HepG2 (cell line): ENCODE data around the gene CTSA. TPM values are rescaled to one million over a fixed set of nuclear protein-coding genes. Genes with fewer than 3 reads are reported as not detected.

Experiments used
- CENPT ChIP-seq: sonication (generic); formaldehyde crosslinking; IDR thresholded peaks from 2 replicates; pipeline ENCODE4 v1.8.0; 2022; ENCODE audit warnings: low read depth, mild to moderate bottlenecking, moderate library complexity, missing genetic modification reagents
- CSRNP2 ChIP-seq: sonication (generic); formaldehyde crosslinking; conservative IDR thresholded peaks from 2 replicates; pipeline ENCODE4 v1.8.0; 2022; ENCODE audit warnings: low read depth, missing genetic modification reagents
- ELF1 ChIP-seq: sonication (generic); formaldehyde crosslinking; IDR thresholded peaks from 2 replicates; pipeline ENCODE4 v1.4.0; 2020; ENCODE audit warnings: missing genetic modification reagents
- ELK4 ChIP-seq: sonication (generic); formaldehyde crosslinking; IDR thresholded peaks from 2 replicates; pipeline ENCODE4 v1.9.0; 2021; ENCODE audit warnings: missing genetic modification reagents, borderline replicate concordance
- FOXC1 ChIP-seq: sonication (generic); formaldehyde crosslinking; IDR thresholded peaks from 2 replicates; pipeline ENCODE4 v1.8.0; 2022; ENCODE audit warnings: mild to moderate bottlenecking, missing genetic modification reagents, borderline replicate concordance
- HHEX ChIP-seq: IDR thresholded peaks from 2 replicates; pipeline ENCODE4 v1.6.1; 2016; ENCODE audit warnings: control low read depth
- HMG20B ChIP-seq: conservative IDR thresholded peaks from 2 replicates; pipeline ENCODE4 v1.6.1; 2016; ENCODE audit warnings: missing genetic modification reagents, missing compliant biosample characterization
- HMGXB3 ChIP-seq: sonication (generic); formaldehyde crosslinking; IDR thresholded peaks from 2 replicates; pipeline ENCODE4 v1.4.0; 2020; ENCODE audit warnings: missing genetic modification reagents, borderline replicate concordance
- PATZ1 ChIP-seq: sonication (generic); formaldehyde crosslinking; IDR thresholded peaks from 2 replicates; pipeline ENCODE4 v1.4.0; 2020; ENCODE audit warnings: missing genetic modification reagents
- ZNF143 ChIP-seq: sonication (generic); formaldehyde crosslinking; IDR thresholded peaks from 2 replicates; pipeline ENCODE4 v1.4.0; 2020; ENCODE audit warnings: missing genetic modification reagents
- ZNF564 ChIP-seq: sonication (generic); formaldehyde crosslinking; IDR thresholded peaks from 2 replicates; pipeline ENCODE4 v1.8.1; 2023; ENCODE audit warnings: mild to moderate bottlenecking, missing genetic modification reagents
- ZNF576 ChIP-seq: sonication (generic); formaldehyde crosslinking; IDR thresholded peaks from 2 replicates; pipeline ENCODE4 v1.4.0; 2020; ENCODE audit warnings: mild to moderate bottlenecking, missing genetic modification reagents
- ZNF616 ChIP-seq: sonication (generic); formaldehyde crosslinking; IDR thresholded peaks from 2 replicates; pipeline ENCODE4 v1.5.0; 2020; ENCODE audit warnings: low read depth, mild to moderate bottlenecking, missing genetic modification reagents
- ZNF7 ChIP-seq: IDR thresholded peaks from 2 replicates; pipeline ENCODE4 v1.6.1; 2016; ENCODE audit warnings: missing biosample characterization, missing genetic modification reagents
- ZNF790 ChIP-seq: sonication (generic); formaldehyde crosslinking; IDR thresholded peaks from 2 replicates; pipeline ENCODE4 v1.8.0; 2022; ENCODE audit warnings: missing genetic modification reagents, mild to moderate bottlenecking, borderline replicate concordance
- polyA plus RNA-seq, 8 experiments: library from polyadenylated mRNA; depleted of rRNA in 3 of 8; stranded (reverse) in 7 of 8; unstranded in 1 of 8; fragments of >200 nt; fragmentation: Illumina TruSeq in 4 of 8; extraction: Trizol in 4 of 8; gene quantifications; 2 replicates each; pipeline versions ENCODE4 v1.2.1 to v1.2.3, GENCODE V29; 2011 to 2016; ENCODE audit warnings: low read depth in 4 of 8, missing spikeins in 1 of 8, mixed read lengths in 1 of 8; ENCODE audit not compliant: insufficient read depth in 1 of 8
- total RNA-seq, 5 experiments: library from RNA; depleted of rRNA; stranded (reverse); fragments of >200 nt; fragmentation: Illumina TruSeq; extraction: Trizol; gene quantifications; 2 replicates each; pipeline ENCODE4 v1.2.3, GENCODE V29; 2016; ENCODE audit warnings: low read depth in 1 of 5

CTSA gene
- total and polyA plus RNA-seq, 2 of the 13 experiments (the other 11 are each of a cell fraction or from before 2014, with no cell fraction given): 202 to 231 TPM

- peak; percentile 66; the same call in 1 of the 2 replicates for TF ChIP-seq ZNF143 (CRISPR knock-in tag)
- no peak for TF ChIP-seq CSRNP2 (CRISPR knock-in tag)
- TF ChIP-seq ZNF616 (CRISPR knock-in tag): no peak
- peak; percentile 40; the same call in 1 of the 2 replicates for TF ChIP-seq ZNF7
- peak; percentile 20; the same call in 1 of the 2 replicates for TF ChIP-seq HMG20B (CRISPR knock-in tag)
- TF ChIP-seq ELK4: peak; percentile 66; the same call in 1 of the 2 replicates
- peak; percentile 64; the same call in 1 of the 2 replicates for TF ChIP-seq ZNF564 (CRISPR knock-in tag)
- peak; percentile 98 for TF ChIP-seq HMGXB3
- no peak for TF ChIP-seq HHEX (CRISPR knock-in tag)
- TF ChIP-seq ZNF576 (CRISPR knock-in tag): 0 out of 2 replicates have a peak, but pooled peaks have one; percentile 84
- TF ChIP-seq ELF1 (CRISPR knock-in tag): peak; percentile 80
- TF ChIP-seq FOXC1 (CRISPR knock-in tag): peak; percentile 96; the same call in 1 of the 2 replicates
- peak; percentile 73 for TF ChIP-seq PATZ1 (CRISPR knock-in tag)
- peak; percentile 95 for TF ChIP-seq CENPT (CRISPR knock-in tag)
- peak; percentile 96; the same call in 1 of the 2 replicates for TF ChIP-seq ZNF790 (CRISPR knock-in tag)
These were observed 43.7 kb downstream of the CTSA start, which contains the start of gene PCIF1 (continued) for GRCh38 chr20:45934586-45935415.
